Measurements from ENCODE around the gene NT5DC3. TPM values are rescaled to one million over a fixed set of nuclear protein-coding genes. Genes with fewer than 3 reads are reported as not detected.

NT5DC3 gene
- 1 to 10 TPM; 3.6 to 5.8 (median 4.4) TPM for total RNA-seq

GRCh38 chr12:103840876-103841689 lies at the start of gene NT5DC3:
TSS of gene NT5DC3 (minus strand) at chr12:103841234. CDS start at chr12:103841156, 78 bp downstream.
- Histone ChIP-seq H3K36me3 (no peaks in the 10 kb centered on the region), H3K27ac (peak within 1 kb of the TSS; percentile 42 to 81 (median 46)), H3K27me3 (no peaks in the 10 kb centered on the region), H3K9me3 (no peaks in the 10 kb centered on the region), H3K4me1 (peaks cover 6 to 19% of the 10 kb centered on the region in 2 donors), H3K4me3 (replicated peaks in 1 of 3) (peak within 1 kb of the TSS; percentile 46 to 71 (median 68))
- WGBS, 2 donors: 1% methylated on average over 18 to 30 of the region's 86 CpGs
- TF ChIP-seq CTCF (IDR thresholded peaks at IDR 0.05) (no peak), POLR2A (IDR thresholded peaks at IDR 0.05) (peak; percentile 68 to 97)
- DNase-seq: peak; percentile 80 to 82
- intact Hi-C loops (cut with DNase I): no loop called here

- no peaks in the 10 kb centered on the region for H3K9me3 ChIP-seq
- no peaks in the 10 kb centered on the region for H3K36me3 ChIP-seq
- intact Hi-C loops (cut with DNase I): no loop called here
- TF ChIP-seq POLR2A (IDR thresholded peaks at IDR 0.05): no peak
- TF ChIP-seq CTCF (IDR thresholded peaks at IDR 0.05): no peak
- 72 to 85% methylated on average over 1 of the region's 1 CpG for WGBS, 2 donors
- H3K27ac ChIP-seq: no peak overlapping the region
- H3K4me3 ChIP-seq (replicated peaks in 1 of 3): no peak overlapping the region
- no peaks in the 10 kb centered on the region for H3K27me3 ChIP-seq
- no peak for DNase-seq
- H3K4me1 ChIP-seq: peaks cover 5 to 13% of the 10 kb centered on the region in 2 donors
Observed at GRCh38 chr12:103887738-103888137, 46.7 kb upstream of the NT5DC3 start.

GRCh38 chr12:103886195-103886797 lies 45.3 kb upstream of the NT5DC3 start:
- WGBS, 2 donors: 47 to 53% methylated on average over 4 of the region's 4 CpGs
- H3K4me3 ChIP-seq (replicated peaks in 1 of 3): no peak overlapping the region
- H3K27me3 ChIP-seq: no peaks in the 10 kb centered on the region
- DNase-seq: no peak
- TF ChIP-seq POLR2A (IDR thresholded peaks at IDR 0.05): no peak
- no peak for TF ChIP-seq CTCF (IDR thresholded peaks at IDR 0.05)
- H3K27ac ChIP-seq: no peak overlapping the region
- intact Hi-C loops (cut with DNase I): no loop called here
- H3K9me3 ChIP-seq: no peaks in the 10 kb centered on the region
- H3K4me1 ChIP-seq: peaks cover 5 to 14% of the 10 kb centered on the region in 2 donors
- H3K36me3 ChIP-seq: no peaks in the 10 kb centered on the region

DNA sequence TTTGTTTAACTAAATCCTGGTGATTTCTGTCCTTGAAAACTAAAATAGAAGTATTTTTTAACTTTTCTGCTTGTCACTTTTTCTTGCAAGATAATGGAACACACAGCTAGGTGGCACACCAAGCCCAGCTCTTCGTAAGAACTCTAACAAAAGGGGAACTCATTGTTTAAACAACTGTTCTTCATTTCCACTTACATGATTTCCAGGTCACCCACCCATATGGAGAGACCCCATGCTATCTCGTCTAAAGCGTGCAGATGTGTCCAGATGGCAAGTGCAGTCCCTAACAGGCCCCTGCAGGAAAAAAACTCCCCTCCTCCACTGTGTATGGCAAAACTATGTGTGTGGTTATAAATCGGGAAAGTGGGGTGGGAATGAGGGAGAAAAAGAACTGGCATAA lies 43.3 kb upstream of the NT5DC3 start:
- Histone ChIP-seq H3K36me3 (no peaks in the 10 kb centered on the region), H3K9me3 (no peaks in the 10 kb centered on the region), H3K4me3 (replicated peaks in 1 of 3) (no peak overlapping the region), H3K27ac (no peak overlapping the region), H3K27me3 (no peaks in the 10 kb centered on the region), H3K4me1 (peaks cover 5 to 14% of the 10 kb centered on the region in 2 donors)
- intact Hi-C loops (cut with DNase I): no loop called here
- DNase-seq: peak; percentile 34 to 59
- TF ChIP-seq CTCF (IDR thresholded peaks at IDR 0.05): peak in 4 of 6 experiments; percentile 23 to 64 (median 51)
- no peak for TF ChIP-seq POLR2A (IDR thresholded peaks at IDR 0.05)
- WGBS, 2 donors: 23 to 31% methylated on average over 4 of the region's 4 CpGs

- Histone ChIP-seq H3K27me3 (no peaks in the 10 kb centered on the region), H3K4me3 (replicated peaks in 1 of 3) (no peak overlapping the region), H3K27ac (no peak overlapping the region), H3K36me3 (no peaks in the 10 kb centered on the region), H3K9me3 (no peaks in the 10 kb centered on the region), H3K4me1 (peaks cover 5 to 14% of the 10 kb centered on the region in 2 donors)
- WGBS, 2 donors: 82 to 92% methylated on average over 2 of the region's 2 CpGs
- TF ChIP-seq CTCF (IDR thresholded peaks at IDR 0.05): no peak
- TF ChIP-seq POLR2A (IDR thresholded peaks at IDR 0.05): no peak
- intact Hi-C loops (cut with DNase I): no loop called here
- no peak for DNase-seq
Observed at GRCh38 chr12:103883908-103884307, 42.9 kb upstream of the NT5DC3 start.
